Measurements from ENCODE around the gene IGF2R.

GRCh38 chr6:160057080-160057479 lies 88.2 kb downstream of the IGF2R start:
- TF ChIP-seq CTCF (conservative IDR thresholded peaks at IDR 0.05; ENCODE audit: low read depth, low read length) = no peak
- TF ChIP-seq EZH2 (IDR thresholded peaks at IDR 0.05; ENCODE audit: low read length, unreplicated experiment) = no peak
